Osteoblast (primary cell): ENCODE results near the gene CZIB. TPM values are rescaled to one million over a fixed set of nuclear protein-coding genes. Genes with fewer than 3 reads are reported as not detected.

ENCODE experiments used
- DNase-seq: peaks from one replicate; pipeline ENCODE4 v3.0.0; 2011; ENCODE audit warnings: low spot score, mixed read lengths; ENCODE audit not compliant: insufficient read length; ENCODE audit errors: missing footprints
- H2AFZ ChIP-seq: 2 replicates; pipeline ENCODE4 v1.6.0; 2011; ENCODE audit warnings: mild to moderate bottlenecking, low read length
- H3K27ac ChIP-seq: 2 replicates; pipeline ENCODE4 v1.5.1; 2011; ENCODE audit warnings: mild to moderate bottlenecking, low read depth, low read length, moderate library complexity
- H3K27me3 ChIP-seq: 2 replicates; pipeline ENCODE4 v1.6.0; 2012; ENCODE audit warnings: mild to moderate bottlenecking, control low read depth, inconsistent platforms, low read length, moderate library complexity; ENCODE audit not compliant: insufficient read depth
- H3K36me3 ChIP-seq: 2 replicates; pipeline ENCODE4 v1.5.1; 2011; ENCODE audit warnings: mild to moderate bottlenecking, low read length, control low read depth, moderate library complexity; ENCODE audit not compliant: insufficient read depth
- H3K4me1 ChIP-seq: 2 replicates; pipeline ENCODE4 v1.5.1; 2011; ENCODE audit warnings: mild to moderate bottlenecking, low read length, control low read depth, moderate library complexity; ENCODE audit not compliant: insufficient read depth
- H3K4me2 ChIP-seq: 2 replicates; pipeline ENCODE4 v1.6.0; 2011; ENCODE audit warnings: mild to moderate bottlenecking, low read length; ENCODE audit not compliant: insufficient read depth
- H3K4me3 ChIP-seq: fragments of 200-600 bp; sonication (generic); 3 replicates; pipeline ENCODE4 v1.5.1; 2012; ENCODE audit warnings: mild to moderate bottlenecking, low read length, inconsistent platforms; ENCODE audit not compliant: insufficient read depth
- H3K79me2 ChIP-seq: 2 replicates; pipeline ENCODE4 v1.6.0; 2012; ENCODE audit warnings: mild to moderate bottlenecking, low read length, control low read depth, inconsistent platforms; ENCODE audit not compliant: insufficient read depth
- H3K9me3 ChIP-seq: 2 replicates; pipeline ENCODE4 v1.5.1; 2011; ENCODE audit warnings: low read depth, low read length, control low read depth
- H4K20me1 ChIP-seq: 2 replicates; pipeline ENCODE4 v1.6.0; 2012; ENCODE audit warnings: mild to moderate bottlenecking, low read length, control low read depth; ENCODE audit not compliant: insufficient read depth
- CTCF ChIP-seq: IDR thresholded peaks from 2 replicates; pipeline ENCODE4 v1.5.1; 2011; ENCODE audit warnings: mild to moderate bottlenecking, low read depth, low read length, moderate library complexity; ENCODE audit errors: extremely low read depth
- total RNA-seq: library from RNA; depleted of rRNA; stranded (reverse); fragments of >200 nt; gene quantifications from 2 replicates; pipeline ENCODE4 v1.2.3, GENCODE V29; 2012

CZIB gene
- total RNA-seq, 1 donor: 63.7 TPM

- Histone ChIP-seq H3K4me3 (no peak overlapping the region), H3K36me3 (peaks cover 3% of the 10 kb centered on the region), H3K27ac (no peak overlapping the region), H2AFZ (no peak overlapping the region), H3K4me2 (no peak overlapping the region), H3K9me3 (no peaks in the 10 kb centered on the region), H3K27me3 (no peaks in the 10 kb centered on the region), H4K20me1 (no peaks in the 10 kb centered on the region), H3K4me1 (no peaks in the 10 kb centered on the region), H3K79me2 (no peaks in the 10 kb centered on the region)
- no peak for TF ChIP-seq CTCF
- peak; percentile 43 for DNase-seq
Measured at GRCh38 chr1:53259932-53260331, 39.5 kb upstream of the CZIB start.

GRCh38 chr1:53258216-53258615 is 37.8 kb upstream of the CZIB start:
- H4K20me1 ChIP-seq: no peaks in the 10 kb centered on the region
- H3K9me3 ChIP-seq: no peaks in the 10 kb centered on the region
- no peak for DNase-seq
- no peaks in the 10 kb centered on the region for H3K79me2 ChIP-seq
- H3K4me3 ChIP-seq: no peak overlapping the region
- peaks cover 11% of the 10 kb centered on the region for H3K4me1 ChIP-seq
- no peaks in the 10 kb centered on the region for H3K27me3 ChIP-seq
- no peak for TF ChIP-seq CTCF
- H2AFZ ChIP-seq: no peak overlapping the region
- no peak overlapping the region for H3K27ac ChIP-seq
- H3K4me2 ChIP-seq: no peak overlapping the region
- H3K36me3 ChIP-seq: peaks cover 3% of the 10 kb centered on the region

- H4K20me1 ChIP-seq: no peaks in the 10 kb centered on the region
- H3K4me2 ChIP-seq: no peak overlapping the region
- TF ChIP-seq CTCF: no peak
- no peaks in the 10 kb centered on the region for H3K27me3 ChIP-seq
- H3K27ac ChIP-seq: no peak overlapping the region
- peak; percentile 65 for DNase-seq
- H2AFZ ChIP-seq: no peak overlapping the region
- H3K4me1 ChIP-seq: peaks cover 11% of the 10 kb centered on the region
- H3K4me3 ChIP-seq: no peak overlapping the region
- peaks cover 3% of the 10 kb centered on the region for H3K36me3 ChIP-seq
- H3K9me3 ChIP-seq: no peaks in the 10 kb centered on the region
- no peaks in the 10 kb centered on the region for H3K79me2 ChIP-seq
Measured at GRCh38 chr1:53257454-53258081, 37.1 kb upstream of the CZIB start.

- peaks cover 11% of the 10 kb centered on the region for H3K4me1 ChIP-seq
- no peaks in the 10 kb centered on the region for H3K79me2 ChIP-seq
- no peak overlapping the region for H3K27ac ChIP-seq
- no peak for DNase-seq
- H3K27me3 ChIP-seq: no peaks in the 10 kb centered on the region
- no peaks in the 10 kb centered on the region for H4K20me1 ChIP-seq
- no peaks in the 10 kb centered on the region for H3K9me3 ChIP-seq
- H2AFZ ChIP-seq: no peak overlapping the region
- peaks cover 3% of the 10 kb centered on the region for H3K36me3 ChIP-seq
- no peak for TF ChIP-seq CTCF
- H3K4me2 ChIP-seq: no peak overlapping the region
- no peak overlapping the region for H3K4me3 ChIP-seq
Measured at GRCh38 chr1:53256511-53257453, 36.3 kb upstream of the CZIB start.
